HG03342 (cell line): ENCODE measurements around the gene GRK5.

ENCODE experiments used
- ATAC-seq: cut with Tn5 transposase; IDR thresholded peaks from one replicate; pipeline ENCODE4 v1.9.1; 2021; ENCODE audit warnings: mild to moderate bottlenecking, moderate library complexity; ENCODE audit not compliant: unreplicated experiment

Gene GRK5

DNA sequence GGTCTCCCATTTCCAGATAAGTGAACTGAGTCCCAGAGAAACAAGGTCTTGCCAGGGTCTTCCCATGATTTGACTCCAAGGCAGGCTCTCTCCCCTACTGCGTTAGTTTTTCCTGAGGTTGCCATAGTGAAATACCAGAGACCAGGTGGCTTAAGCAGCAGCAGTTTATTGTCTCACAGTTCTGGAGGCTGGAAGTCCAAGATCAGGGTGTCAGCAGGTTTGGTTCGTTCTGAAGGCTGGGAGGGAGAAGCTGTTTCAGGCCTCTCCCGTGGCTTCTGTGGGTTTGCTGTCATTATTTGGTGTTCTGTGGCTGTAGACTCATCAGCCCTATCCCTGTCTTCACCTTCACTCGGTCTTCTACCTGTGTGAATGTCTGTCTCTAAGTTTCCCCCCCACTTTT is 129.9 kb downstream of the GRK5 start:
- ATAC-seq: no peak

DNA sequence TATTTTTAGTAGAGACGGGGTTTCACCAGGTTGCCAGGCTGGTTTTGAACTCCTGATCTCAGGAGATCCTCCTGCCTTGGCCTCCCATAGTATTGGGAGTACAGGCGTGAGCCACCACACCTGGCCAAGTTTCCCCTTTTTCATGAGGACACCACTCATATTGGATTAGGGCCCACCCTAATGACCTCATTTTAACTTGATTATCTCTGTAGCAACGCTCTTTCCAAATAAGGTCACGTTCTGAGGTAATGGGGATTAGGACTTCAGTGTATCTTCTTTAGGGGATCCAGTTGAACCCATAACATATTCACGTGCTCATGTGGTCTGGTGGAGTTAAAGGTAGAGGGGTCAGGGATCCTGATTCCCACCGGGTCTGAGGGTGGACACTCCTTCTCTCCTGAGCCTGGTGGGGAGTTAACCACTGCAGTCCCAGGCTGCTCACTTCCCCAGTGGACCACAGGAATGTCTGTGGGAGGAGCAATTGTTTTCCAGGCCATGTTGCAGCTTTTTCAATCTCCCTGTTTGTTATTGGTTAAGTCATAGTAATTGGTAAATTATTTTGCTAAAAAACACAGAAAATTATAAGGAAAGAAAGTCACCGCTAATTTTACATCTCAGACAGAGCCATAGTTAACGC is 130.5 kb downstream of the GRK5 start:
- ATAC-seq: no peak

DNA sequence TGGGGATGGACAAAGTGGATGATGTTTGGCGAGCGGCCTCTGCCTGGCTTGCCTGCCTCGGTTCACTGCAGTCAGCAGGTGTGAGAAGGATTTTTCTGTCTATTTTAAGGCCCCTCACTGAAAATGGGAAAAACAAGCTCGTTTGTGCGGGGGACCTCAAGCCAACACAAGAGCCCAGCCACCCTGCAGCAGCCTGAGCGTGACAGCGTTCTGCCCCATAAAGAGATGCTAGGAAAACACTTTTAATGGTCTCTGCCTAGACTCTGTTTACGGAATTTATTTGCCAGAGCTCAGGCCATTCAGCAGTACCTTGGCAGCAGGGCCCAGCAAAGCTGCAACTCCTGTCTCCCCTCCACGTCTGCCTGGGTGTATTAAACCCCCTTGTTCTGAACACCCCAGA is 131.7 kb downstream of the GRK5 start:
- no peak for ATAC-seq

DNA sequence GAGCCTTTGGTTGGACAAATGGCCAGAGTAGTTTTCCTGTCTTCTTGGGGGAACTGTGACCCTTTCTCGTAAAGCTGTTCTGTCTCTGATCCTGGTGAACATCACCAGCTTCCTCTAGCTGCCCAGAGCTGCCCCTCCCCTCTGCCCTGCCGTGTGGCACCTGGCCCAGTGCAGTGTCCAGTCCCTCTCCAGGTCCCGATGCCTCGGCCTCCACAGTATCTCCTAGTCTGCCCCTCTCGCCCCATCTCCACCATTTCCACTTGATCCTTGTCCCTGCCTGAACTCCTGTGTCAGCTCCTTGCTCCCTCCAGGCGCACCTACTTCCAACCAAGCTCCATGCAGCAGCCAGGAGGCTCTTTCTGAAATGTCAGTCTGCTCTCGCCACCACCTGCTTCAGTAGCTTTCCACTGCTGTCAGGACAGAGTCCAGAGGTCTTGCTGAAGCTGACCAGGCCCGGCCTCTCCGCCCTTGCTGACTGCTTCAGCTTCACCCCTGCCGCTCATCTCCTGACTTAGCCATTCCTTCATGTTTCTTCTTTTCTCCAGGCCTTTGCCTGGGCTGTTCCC is 133.6 kb downstream of the GRK5 start:
- no peak for ATAC-seq

DNA sequence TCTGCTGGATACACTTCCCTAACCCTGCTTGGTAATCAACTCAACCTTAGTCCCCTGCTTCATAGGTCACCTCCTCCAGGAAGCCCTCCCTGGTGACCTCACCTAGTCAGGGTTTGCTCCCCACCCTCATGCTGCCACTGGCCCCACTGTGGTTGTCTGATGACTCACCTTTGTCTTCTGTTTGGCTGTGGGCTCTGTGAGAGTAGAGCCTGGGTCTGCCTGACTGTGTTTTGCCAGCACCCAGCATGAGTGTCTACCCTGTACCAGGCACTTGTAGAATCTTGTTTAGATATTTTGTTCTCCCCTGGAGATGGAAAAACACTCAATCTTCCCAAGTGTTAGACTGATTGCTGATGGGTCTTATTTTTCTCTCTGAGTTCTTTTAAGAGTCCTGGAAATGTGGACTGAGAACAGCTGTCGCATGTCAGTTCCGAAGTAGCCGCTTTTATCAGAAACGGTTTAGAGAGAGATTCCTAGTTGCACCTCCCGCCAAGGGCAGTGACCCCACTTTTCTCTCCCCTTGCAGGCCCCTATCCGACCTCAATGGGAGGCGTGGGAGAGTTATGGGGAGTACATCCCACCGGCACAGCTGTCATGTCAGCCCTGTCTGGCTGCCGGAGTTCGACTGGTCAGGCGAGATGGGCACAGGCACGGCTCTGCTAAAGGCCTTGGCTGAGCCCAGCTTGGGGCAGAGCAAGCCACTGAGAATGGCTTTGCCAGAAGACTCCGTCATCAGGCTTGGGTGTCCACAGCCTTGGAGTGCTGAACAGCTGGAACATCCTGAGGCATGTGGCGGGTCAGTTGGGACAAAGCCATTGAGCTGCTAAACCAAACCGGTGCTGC is 134.3 kb downstream of the GRK5 start:
- ATAC-seq: no peak

DNA sequence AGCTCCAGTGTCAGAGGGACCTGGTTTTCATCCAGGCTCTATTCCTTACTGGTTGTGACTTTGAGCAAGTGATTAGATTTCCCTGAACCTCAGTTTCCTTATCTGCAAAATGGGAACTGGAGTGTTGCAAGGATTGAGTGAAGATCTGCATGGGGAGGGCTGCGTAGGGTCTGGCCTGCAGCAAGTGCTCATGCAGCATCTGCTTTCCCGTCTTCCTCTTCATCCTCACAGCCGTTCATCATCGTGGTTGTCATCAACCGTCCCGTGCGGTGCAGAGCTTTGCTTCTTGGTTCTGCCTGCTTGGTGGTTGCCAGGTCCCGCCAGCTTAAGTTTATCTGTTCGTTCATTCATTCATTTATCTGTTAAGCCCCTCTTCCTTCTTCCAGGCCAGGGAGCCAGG is 135.0 kb downstream of the GRK5 start:
- no peak for ATAC-seq

DNA sequence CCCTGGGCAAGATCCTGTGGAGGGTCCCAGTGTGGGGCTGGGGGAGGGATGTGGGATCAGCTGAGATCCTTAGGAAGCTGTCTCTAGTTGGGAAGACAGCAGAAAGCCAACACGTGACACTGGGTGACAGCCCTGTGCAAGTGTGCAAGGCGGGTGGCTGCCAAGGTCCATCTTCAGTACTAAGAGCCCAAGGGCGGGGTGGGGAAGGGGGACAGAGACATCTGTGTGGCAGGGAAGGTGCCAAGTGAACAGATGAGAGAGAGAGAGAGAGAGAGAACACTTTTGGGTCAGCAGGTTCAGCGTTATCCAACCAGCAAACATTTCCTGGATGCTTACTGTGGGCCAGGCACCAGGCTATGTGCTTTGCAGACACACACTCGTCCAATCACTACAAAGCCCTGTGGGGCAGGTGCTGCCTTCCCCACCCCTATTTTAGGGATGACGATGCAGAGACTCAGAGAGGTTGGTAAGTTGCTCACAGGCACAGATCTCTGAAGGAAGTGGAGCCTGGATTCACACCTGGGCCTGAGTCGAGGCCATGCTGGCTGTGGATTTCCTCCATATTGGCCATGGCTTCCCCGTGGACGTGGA is 135.7 kb downstream of the GRK5 start:
- no peak for ATAC-seq

DNA sequence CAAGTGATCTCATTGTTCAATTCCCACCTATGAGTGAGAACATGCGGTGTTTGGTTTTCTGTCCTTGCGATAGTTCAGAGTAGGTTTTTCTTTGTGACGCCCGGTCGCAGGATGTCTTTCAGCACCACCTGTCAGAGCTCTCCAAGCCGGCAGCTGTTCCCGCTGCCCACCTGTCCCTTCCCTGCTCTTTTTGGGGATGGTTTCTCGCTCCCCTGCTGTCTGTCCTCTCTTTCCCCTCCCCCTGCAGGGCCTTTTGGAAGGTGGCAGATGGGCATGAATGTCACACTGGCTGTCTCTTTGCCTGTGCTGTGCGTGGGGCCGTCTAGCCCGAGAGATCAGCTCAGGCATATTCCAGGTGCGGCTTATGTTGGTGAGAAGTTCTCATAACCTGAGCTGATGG is 137.0 kb downstream of the GRK5 start:
- ATAC-seq: no peak

DNA sequence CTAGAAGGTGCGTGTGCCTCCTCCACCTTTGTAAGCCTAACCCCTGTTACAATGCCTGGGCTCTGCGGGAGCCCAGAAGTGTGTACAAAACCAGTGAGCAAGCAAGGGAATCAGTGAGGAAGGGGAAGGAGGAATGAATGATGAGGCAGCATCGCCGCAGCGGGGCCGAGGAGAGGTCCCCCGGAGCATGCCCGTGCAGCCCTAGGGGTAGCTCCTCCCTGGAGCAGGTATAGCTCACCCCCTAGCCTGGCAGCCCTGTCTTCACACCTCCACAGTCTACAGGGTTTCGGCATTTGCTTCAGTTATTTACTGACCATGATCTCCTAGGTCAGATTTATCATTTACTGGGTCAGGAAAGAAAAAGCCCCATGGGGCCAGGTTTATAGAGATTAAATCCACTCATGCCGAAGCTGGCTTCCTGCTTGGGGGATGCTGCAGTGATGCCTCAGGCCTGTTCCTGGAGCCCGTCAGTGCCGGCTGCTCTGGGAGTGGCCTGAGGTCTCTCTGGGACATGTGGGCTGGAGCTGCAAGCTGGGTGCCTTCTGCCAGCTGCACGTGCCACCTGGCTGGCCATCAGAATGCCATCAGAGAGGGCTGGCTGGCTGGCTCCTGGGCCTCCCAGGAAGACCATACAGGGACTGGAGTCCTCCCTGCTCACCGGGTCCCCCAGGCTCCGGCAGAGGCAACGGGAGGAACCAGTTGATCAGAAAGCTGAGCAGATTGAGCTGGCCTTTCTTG is 138.9 kb downstream of the GRK5 start:
- ATAC-seq: no peak

DNA sequence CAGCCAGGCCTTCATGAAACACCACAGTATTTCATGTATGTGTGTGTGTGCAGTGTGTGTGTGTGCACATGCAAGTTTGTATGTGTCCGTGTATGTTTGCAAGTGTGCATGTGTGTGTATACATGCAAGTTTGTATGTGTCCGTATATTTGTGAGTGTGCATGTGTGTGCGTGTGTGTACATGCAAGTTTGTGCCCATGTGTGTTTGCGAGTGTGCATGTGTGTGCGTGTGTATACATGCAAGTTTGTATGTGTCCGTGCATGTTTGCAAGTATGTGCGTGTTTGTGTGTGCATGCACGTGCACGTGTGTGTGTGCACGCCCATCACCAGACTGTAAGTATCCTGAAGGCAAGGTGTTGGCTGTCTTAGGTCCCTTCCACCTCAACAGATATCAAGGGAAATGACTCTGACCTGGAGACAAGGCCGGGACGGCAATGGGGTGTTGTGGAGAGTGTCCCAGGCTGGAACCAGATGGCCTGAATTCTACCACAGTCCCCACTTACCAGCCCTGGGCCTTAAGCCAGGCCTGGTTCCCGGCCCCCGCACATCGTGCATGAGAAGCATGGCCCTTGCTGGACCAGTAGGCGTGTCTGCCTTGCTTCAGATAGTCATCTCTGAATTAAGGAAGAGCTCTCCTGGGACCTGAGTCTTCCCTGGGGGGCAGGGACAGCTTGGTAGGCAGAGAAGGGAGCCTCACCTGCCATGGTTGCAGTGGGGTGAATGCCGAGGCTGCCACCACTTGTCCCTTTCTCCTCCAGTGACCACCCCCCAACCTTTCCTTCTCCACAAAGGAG is 140.0 kb downstream of the GRK5 start:
- ATAC-seq: no peak

DNA sequence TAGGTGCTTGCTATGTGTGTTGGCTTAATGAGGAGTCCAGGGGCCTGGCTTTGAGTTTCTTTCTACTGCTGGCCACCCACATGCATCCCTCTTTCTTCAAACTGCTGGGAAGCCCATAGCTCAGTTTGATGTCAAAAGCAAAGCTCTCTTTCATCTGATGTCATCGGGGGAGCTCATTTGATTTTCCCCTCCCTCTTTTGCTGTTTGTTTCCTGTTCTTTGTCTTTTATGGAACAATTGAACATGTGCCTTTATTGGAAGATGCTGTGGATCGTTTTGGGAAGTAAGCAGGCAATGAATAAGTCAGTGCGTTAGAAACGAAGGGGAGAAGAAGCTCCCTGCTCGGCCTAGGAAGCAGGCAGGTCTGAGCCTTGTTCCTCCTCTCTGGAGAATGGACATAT is 140.7 kb downstream of the GRK5 start:
- no peak for ATAC-seq

DNA sequence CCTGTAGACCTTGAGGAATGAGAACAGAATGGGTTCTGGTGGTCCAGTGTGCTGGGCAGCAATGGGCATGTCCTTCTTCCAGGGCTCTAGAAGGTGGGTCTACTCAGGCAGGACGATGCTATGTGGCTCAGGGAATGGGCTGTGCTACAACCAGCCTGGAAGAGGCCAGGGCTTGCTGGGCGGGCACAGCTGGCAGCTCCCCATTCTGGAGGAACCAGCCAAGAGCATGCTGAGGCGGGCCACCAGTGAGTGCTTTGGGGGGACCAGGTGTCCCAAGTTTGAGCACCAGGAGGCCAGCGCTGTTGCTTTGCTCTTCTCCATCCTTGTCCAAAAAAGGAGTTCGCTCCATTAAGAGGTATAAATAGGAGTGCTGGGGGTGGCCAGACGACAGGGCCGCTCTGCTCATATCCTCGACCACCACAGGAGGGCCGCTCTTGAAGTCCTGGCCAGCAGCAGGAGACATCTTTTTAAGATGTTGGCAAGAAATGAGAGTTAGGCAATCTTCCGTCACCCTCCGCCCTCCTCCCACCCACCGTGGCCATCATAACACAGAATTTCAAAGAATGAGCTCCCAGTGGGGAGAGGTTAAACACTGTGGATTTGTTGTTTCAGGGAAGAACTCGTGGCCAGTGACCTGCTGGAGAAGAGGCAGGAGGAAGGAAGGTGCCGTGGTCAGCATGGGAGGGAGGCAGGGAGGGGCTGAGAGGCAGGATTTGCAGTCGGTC is 141.3 kb downstream of the GRK5 start:
- ATAC-seq: no peak

DNA sequence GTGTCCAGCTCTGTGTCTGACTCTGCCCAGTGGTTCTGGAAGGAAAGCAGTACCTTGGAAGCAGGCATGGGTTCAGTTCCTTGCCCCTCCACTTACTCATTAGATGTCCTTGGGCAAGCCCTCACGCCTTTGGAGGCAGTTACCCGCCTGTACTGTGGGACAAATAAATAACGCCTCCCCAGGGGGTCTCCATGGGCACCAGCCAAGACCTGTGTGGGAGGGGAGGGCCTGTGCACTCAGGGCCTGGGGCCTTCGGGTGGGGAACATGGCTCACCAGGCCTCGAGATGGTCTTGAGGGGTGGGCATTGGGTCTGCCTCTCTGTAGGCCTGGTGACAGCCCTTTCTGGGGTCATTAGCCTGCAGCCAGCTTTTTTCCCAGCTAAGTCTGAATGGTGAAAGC is 142.0 kb downstream of the GRK5 start:
- ATAC-seq: no peak

DNA sequence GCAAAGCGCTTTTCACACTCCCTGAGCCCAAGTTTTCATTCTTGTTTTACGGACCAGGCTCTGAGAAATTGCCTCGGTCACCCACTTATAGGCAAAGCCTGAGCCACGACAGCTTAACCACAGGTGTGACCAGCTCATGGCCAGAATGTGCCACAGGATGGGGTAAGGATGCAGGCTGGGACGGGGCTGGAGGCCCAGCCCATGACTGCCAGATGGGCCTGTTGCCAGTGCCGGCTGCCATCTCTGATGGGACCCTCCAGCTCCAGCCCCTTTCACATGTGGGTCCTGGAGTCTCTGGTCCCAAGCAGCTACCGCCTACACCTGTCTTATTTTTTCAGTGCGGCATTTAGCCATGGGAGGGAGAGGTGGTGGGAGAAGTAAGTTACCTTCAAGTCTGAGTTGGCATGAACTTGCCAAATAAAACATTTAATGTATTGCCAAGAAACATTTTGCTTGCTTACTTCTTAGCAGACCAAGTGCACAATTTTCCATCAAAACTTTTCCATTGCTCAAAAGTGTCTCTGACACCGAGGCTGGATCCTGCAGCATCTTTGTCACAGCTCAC is 142.6 kb downstream of the GRK5 start:
- no peak for ATAC-seq

DNA sequence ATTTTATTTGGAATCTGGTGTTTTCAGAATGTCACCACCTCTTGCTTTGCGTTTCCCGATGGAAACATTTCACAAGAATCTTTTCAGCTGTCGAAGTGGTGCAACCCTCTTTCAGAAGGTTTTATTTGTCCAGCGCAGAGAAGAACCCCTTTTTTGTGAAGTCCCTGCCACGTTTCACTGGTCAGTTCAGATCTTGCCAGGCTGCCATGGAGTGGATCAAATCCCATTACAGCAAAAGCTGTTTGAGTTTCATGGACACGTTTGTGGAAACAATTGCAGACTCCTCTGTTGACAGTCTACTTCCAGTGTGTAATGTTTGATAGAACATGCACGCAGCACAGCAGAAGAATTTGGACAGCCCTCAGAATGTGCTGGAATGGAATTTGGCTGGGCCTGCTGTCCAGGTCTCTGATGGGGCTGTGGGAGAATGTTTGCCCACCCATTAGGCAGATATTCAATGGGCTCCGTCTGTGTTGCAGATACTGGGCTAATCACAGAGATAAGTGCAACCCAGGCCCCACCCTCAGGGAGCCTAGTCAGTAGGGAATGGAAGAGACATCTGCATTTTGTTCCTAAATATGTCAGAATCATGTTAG is 143.2 kb downstream of the GRK5 start:
- no peak for ATAC-seq

DNA sequence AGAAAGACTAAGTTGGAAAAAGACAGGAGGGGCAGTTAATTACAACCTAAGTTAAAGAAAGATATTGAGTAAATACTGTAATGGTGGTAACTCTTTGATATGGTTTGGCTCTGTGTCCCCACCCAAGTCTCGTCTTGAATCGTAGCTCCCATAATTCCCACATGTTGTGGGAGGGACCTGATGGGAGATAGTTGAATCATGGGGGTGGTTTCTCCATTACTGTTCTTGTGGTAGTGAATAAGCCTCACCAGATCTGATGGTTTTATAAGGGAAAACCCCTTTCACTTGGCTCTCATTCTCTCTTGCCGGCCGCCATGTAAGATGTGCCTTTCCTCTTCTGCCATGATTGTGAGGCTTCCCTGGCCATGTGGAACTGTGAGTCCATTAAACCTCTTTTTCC is 143.8 kb downstream of the GRK5 start:
- ATAC-seq: no peak

DNA sequence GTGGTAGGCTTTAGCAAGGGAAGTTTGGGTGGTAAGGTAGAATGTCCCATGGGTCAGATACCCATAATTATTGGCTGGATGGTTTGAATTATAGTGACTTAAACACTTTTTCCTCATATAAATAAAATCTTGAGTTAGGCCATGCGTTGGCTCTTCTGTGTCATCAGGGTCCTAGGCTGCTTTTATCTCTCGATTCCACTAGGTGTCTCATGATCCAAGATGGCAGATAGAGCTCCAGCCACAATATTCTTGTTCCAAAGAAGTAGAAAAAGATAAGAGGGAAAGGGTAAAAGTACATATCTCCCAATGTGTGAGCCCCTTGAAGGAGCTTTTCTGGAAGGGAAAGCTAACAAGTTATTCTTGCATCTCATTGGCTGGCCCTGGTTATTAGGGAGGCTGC is 144.7 kb downstream of the GRK5 start:
- no peak for ATAC-seq

DNA sequence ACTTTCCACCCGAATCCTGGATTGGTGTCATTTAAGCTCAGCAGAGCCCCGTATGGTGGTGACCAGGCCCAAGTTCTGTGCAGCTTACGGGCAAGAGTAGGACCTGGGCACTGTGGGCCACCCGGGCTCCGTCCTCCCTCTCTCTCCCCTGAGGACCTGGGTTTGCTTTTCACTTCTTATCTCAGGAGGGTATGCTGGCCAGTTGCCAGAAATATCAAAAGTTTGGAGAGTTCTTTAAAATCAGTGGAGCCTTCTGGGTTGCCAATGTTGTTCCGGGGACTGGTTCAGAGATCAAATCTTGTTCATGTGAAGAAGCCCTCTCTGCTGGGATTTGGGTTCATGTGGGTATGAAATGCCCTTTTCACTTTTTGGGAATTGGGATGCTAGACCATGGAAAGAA is 145.4 kb downstream of the GRK5 start:
- no peak for ATAC-seq

DNA sequence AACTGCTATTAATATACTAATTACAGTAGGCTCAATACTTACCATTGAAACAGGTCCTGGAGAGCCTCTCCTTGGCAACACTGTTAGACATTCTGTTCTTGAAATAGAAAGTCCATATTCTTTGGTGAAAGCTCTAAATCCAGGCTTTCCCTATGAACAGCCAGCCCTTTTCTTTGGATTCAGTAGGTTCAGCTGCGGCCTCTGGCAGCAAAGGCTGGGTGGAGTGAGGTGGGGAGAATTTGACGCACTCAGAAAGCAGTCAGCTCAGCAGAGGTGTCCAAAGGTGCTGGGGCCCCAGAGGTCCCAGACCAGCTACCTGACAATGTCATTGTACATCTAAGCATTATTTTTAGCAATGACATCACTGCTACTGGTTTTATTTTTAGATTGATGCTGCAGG is 146.1 kb downstream of the GRK5 start:
- no peak for ATAC-seq
